ENCODE data around the gene MRPS31.

DNA sequence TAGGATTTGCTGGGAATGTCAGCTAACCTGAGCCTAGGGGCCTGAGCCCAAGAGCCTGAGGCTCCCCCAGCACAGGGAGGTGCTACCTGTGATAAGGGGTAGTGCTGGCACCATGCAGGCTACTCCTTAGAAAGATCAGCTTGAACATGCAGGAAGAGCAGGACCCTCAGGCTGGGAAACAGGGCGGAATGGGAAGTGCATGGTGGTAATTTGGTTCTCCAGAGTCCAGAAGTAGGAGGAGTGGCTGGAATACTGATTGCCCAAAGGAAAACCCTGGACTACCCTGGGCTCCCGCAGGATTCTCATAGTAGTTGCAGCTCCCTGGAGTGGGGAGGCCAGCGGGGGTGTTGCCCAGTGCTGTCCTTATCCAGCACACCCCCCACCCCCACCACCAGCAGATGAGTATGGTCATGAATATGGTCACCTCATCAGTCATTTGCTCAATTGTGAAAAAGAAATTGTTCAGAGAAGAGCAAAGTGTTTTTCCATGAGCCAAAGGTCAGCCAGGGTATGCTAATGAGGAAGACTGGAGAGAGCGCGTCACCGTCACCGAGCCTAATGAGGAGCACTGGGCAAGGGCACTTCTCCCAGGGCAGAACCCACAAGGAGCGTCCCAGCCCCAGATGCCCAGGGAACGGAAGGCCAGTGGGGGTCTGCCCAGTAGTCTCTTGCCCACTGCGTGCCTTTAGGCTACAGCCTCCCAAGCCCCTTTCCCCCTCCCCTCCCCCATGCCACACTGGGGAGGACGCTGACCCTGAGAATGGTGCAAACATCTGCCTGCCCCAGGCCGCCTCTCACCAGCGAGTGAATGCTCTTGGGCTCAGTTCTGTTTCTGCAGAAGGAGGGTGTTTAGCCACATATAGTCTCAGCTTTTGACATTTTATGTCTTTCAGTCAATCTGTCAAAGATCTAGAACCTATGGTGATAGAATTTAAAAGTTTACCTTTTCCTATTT lies 23.7 kb upstream of the MRPS31 start:
- no peak for TF ChIP-seq SUZ12 (IDR thresholded peaks at IDR 0.05; ENCODE audit: extremely low read depth, insufficient read depth, insufficient read length)
- TF ChIP-seq ZNF274 (IDR thresholded peaks at IDR 0.05; ENCODE audit: low read depth, low read length), result no peak

All from NT2/D1 (cell line).